Astrocyte of the hippocampus (primary cell): ENCODE data around the gene RNF114.

Experiments
- DNase-seq: peaks from one replicate; pipeline ENCODE4 v3.0.0; 2011; ENCODE audit warnings: low read depth, low spot score

Gene RNF114

DNA sequence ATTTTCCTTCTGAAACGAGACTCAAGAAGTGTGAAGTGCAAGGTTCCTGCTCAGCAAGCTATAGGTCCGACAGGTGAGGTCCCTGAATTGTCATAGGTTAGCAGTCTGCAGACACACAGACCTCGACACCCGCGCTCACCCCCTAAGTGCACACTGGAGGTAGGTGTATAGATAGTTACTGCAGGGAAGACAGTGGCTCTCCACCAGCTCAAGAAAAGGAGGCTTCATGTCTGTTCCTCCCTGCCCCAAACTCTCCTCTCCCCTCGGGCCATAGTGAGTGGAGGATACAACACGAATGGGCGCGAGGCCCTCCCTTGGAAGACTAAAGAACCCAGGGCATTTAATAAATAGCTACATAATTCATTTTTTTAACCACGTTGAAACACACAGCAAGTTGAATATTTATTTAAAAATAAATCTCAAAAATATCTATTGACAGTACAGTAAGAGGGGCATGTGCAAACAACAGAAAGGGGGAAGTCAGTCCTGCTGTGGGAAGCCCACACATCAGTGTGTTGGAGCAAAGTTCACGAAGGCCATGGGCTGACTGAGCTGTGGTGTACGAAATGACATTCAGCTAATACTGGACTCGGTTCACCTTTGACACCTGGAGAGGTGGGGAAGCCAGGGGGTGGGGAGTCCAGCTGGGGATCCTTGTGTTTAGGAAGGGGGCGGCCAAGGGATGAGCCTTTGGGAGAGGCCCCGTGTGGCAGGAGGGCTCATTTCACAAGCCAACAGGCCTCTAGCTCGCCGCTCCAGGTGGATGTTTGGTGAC lies 31.6 kb upstream of the RNF114 start:
- DNase-seq, result no peak

- no peak for DNase-seq
Measured at GRCh38 chr20:49905415-49906091, 30.6 kb upstream of the RNF114 start.

DNA sequence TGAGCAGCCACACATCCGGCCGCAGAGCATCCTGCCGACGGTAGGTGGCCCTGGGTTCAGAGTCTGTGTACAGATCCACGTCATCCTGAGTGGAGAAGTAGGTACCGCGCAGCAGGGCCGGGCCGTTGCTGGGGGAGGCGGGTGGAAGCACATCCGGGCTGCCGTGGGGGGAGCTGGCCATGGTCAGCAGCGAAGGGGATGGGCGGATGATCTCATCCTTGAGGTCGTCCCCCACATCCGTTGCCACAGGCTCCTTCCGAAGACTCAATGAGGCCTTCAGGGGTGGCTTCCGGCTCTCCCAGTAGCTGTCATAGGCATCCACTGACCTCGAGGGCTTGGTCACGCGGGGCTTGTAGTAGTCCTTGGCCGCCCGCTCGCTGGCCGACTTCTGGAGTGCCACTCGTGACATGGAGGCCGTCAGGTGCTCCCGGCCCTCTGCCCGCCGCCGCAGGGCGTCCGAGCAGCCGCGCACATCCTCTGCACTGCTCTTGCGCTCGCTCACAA lies 30.0 kb upstream of the RNF114 start:
- DNase-seq, result no peak

- no peak for DNase-seq
Measured at GRCh38 chr20:49906615-49907154, 29.5 kb upstream of the RNF114 start.

- no peak for DNase-seq
Measured at GRCh38 chr20:49907405-49908257, 28.6 kb upstream of the RNF114 start.

- no peak for DNase-seq
Measured at GRCh38 chr20:49908258-49908565, 28.0 kb upstream of the RNF114 start.

GRCh38 chr20:49909499-49910339 lies 26.5 kb upstream of the RNF114 start:
- peak; percentile 26 for DNase-seq

GRCh38 chr20:49910340-49910706 lies 25.9 kb upstream of the RNF114 start:
- DNase-seq, result no peak

GRCh38 chr20:49913399-49914047 lies 22.7 kb upstream of the RNF114 start:
- DNase-seq, result peak; percentile 62

- peak; percentile 22 for DNase-seq
Measured at GRCh38 chr20:49914310-49915117, 21.7 kb upstream of the RNF114 start.

- no peak for DNase-seq
Measured at GRCh38 chr20:49915118-49915379, 21.1 kb upstream of the RNF114 start.

GRCh38 chr20:49915380-49916145 lies 20.6 kb upstream of the RNF114 start, which contains the start of gene SPATA2:
Gene SPATA2 (minus strand): TSS chr20:49915529. CDS start chr20:49908490, 7,039 bp downstream.
- DNase-seq, result peak; percentile 98

DNA sequence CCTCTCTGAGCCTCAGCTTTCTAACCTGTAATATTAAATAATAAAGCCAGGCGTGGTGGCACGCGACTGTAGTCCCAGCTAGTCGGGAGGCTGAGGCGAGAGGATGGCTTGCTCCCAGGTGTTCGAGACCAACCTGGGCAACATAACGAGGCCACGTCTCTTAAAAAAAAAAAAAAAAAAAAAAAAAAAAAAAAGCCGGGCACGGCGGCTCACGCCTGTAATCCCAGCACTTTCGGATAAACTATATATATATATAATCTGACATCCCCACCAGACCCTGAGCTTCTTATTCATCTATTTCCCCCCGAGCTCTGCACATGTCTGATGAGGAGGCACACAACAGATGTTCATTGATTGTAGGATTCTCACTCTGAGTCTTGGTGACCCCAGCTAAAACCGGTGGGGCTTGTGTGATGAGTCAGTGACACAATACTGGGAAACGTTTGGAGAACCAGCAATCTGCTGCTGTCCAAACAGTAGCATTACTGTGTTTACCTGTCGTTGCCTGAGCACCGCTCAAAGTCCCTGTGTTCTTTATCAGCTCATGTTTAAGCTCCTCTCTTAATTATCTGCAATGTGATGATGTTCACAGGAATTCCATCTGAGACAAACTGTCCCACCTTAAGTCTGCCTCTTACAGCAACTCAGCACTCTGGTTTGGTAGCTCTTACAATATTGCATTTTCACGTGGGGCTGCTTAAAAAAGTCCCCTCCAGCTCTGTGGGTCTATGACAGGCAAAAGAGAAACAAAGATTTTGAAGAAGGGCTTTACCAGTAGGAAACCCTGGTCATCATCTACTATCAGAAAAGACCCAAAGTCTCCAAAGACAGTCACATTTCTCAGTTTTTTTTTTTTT lies 19.8 kb upstream of the RNF114 start:
- DNase-seq, result no peak

- no peak for DNase-seq
Measured at GRCh38 chr20:49918446-49918845, 17.8 kb upstream of the RNF114 start.

GRCh38 chr20:49919009-49919408 lies 17.2 kb upstream of the RNF114 start:
- DNase-seq, result no peak

GRCh38 chr20:49919461-49919860 lies 16.7 kb upstream of the RNF114 start:
- DNase-seq, result no peak

GRCh38 chr20:49924247-49924646 lies 11.9 kb upstream of the RNF114 start:
- DNase-seq, result no peak

DNA sequence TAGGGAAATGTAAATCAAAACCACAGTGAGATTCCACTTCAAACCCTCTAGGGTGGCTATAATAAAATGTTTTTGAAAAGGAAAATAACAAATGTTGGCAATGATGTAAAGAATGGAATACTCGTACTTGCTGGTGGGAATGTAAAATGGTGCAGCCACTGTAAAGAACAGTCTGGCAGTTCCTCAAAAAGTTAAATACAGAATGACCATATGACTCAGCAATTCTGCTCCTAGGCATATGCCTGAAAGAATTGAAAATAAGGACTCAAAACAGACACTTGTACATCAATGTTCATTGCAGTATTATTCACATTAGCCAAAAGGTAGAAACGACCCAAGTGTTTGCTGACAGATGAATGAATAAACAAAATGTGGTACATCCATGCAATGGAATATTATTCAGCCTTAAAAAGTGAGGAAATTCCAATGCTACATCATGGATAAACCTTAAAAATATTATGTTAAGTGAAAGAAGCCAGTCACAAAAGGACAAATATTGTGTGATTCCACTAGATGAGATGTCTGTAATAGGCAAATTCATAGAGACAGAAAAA lies 10.2 kb upstream of the RNF114 start:
- DNase-seq, result no peak
